HCT116 (cell line): ENCODE results near the gene PKM. TPM values are rescaled to one million over a fixed set of nuclear protein-coding genes. Genes with fewer than 3 reads are reported as not detected.

Experiments used
- ATAC-seq: fragments of 200-7000 bp; cut with Tn5 transposase; 2 replicates; pipeline ENCODE4 v1.9.1; 2020; ENCODE audit warnings: mild to moderate bottlenecking, moderate library complexity
- BruUV-seq: library from RNA; stranded (reverse); fragments of 400-500 nt; replicated peaks from 2 replicates; lab custom pipeline; 2021; lab: Mats Ljungman, UMichigan
- CTCF ChIA-PET: fragments of 300-600 bp; sonication (Branson Sonifier 250); formaldehyde crosslinking; loops from one replicate; lab custom pipeline; 2021; ENCODE audit warnings: antibody characterized with exemption; lab: Charles Lee
- POLR2A ChIA-PET: fragments of 300-600, 350-600 bp; sonication (Branson Sonifier 250); formaldehyde crosslinking; loops from one replicate; lab custom pipeline; 2021; ENCODE audit warnings: antibody characterized with exemption; lab: Charles Lee
- RAD21 ChIA-PET, 2 experiments: fragments of 300-600 bp; sonication (Branson Sonifier 250); formaldehyde crosslinking; loops; one replicate each; lab custom pipeline; 2023; ENCODE audit warnings: low total read pairs in 2 of 2; ENCODE audit not compliant: uncharacterized antibody in 2 of 2, unreplicated experiment in 2 of 2, low non-redundant PET in 1 of 2; lab: Charles Lee
- DNase-seq: peaks from one replicate; pipeline ENCODE4 v3.0.0-alpha.2; 2010; ENCODE audit warnings: low read depth, low spot score
- H2AFZ ChIP-seq: fragments of 200-600 bp; shearing (Covaris generic), sonication (generic); 2 replicates; pipeline ENCODE4 v1.6.1; 2017; ENCODE audit warnings: low read depth, mixed run types, mixed read lengths, antibody characterized with exemption, low read length; ENCODE audit not compliant: poor library complexity, severe bottlenecking
- H3K27ac ChIP-seq: 2 replicates; pipeline ENCODE4 v1.5.1; 2012; ENCODE audit warnings: low read depth, low read length
- H3K27me3 ChIP-seq: fragments of 200-600 bp; sonication (generic); 2 replicates; pipeline ENCODE4 v1.6.1; 2016; ENCODE audit warnings: mixed run types, low read length, mixed read lengths; ENCODE audit not compliant: insufficient read depth
- H3K36me3 ChIP-seq, 2 experiments: fragments of 200-500 bp in 1 of 2; fragments of 200-600 bp in 1 of 2; sonication (Bioruptor generic) in 1 of 2; sonication (generic) in 1 of 2; 2 replicates each; pipeline versions ENCODE4 v1.5.1 to v1.6.1; 2014 to 2016; ENCODE audit warnings: low read length in 2 of 2, inconsistent platforms in 1 of 2, mixed read lengths in 1 of 2, mixed run types in 1 of 2; ENCODE audit not compliant: insufficient read depth in 2 of 2, control insufficient read depth in 1 of 2
- H3K4me1 ChIP-seq, 2 experiments: fragments of 200-600 bp in 1 of 2; sonication (generic) in 1 of 2; 2 replicates each; pipeline versions ENCODE4 v1.5.1 to v1.6.1; 2012 to 2017; ENCODE audit warnings: low read length in 2 of 2, inconsistent platforms in 1 of 2, mild to moderate bottlenecking in 1 of 2, mixed read lengths in 1 of 2, mixed run types in 1 of 2, moderate library complexity in 1 of 2; ENCODE audit not compliant: insufficient read depth in 2 of 2, control insufficient read depth in 1 of 2
- H3K4me2 ChIP-seq: fragments of 200-600 bp; sonication (generic); 2 replicates; pipeline ENCODE4 v1.6.1; 2017; ENCODE audit warnings: mixed run types, low read length, mixed read lengths
- H3K4me3 ChIP-seq, 2 experiments: fragments of 200-600 bp in 1 of 2; sonication (generic) in 1 of 2; replicated peaks in 1 of 2; 2 replicates each; pipeline ENCODE4 v1.5.1; 2011 to 2016; ENCODE audit warnings: low read length in 2 of 2, control low read depth in 1 of 2, low read depth in 1 of 2, mild to moderate bottlenecking in 1 of 2, mixed read lengths in 1 of 2, mixed run types in 1 of 2
- H3K79me2 ChIP-seq: fragments of 200-600 bp; sonication (generic); 2 replicates; pipeline ENCODE4 v1.6.1; 2017; ENCODE audit warnings: mild to moderate bottlenecking, mixed run types, low read length, moderate library complexity, mixed read lengths; ENCODE audit not compliant: insufficient read depth
- H3K9ac ChIP-seq: fragments of 200-600 bp; sonication (generic); 2 replicates; pipeline ENCODE4 v1.6.1; 2016; ENCODE audit warnings: low read length, mixed read lengths
- H3K9me2 ChIP-seq: fragments of 200-600 bp; sonication (generic), shearing (Covaris generic); 2 replicates; pipeline ENCODE4 v1.6.1; 2017; ENCODE audit warnings: mixed run types, mild to moderate bottlenecking, moderate library complexity; ENCODE audit not compliant: insufficient read depth
- H3K9me3 ChIP-seq, 2 experiments: fragments of 200-500 bp in 1 of 2; fragments of 200-600 bp in 1 of 2; sonication (Bioruptor generic) in 1 of 2; sonication (generic) in 1 of 2; 2 replicates each; pipeline ENCODE4 v1.6.1; 2014 to 2017; ENCODE audit warnings: low read length in 2 of 2, mixed read lengths in 2 of 2, inconsistent platforms in 1 of 2, low read depth in 1 of 2, mild to moderate bottlenecking in 1 of 2, mixed run types in 1 of 2, moderate library complexity in 1 of 2; ENCODE audit not compliant: control insufficient read depth in 1 of 2, insufficient read depth in 1 of 2
- H4K20me1 ChIP-seq: fragments of 200-600 bp; sonication (generic), shearing (Covaris generic); 2 replicates; pipeline ENCODE4 v1.6.1; 2017; ENCODE audit warnings: mixed run types, mild to moderate bottlenecking, moderate library complexity; ENCODE audit not compliant: insufficient read depth
- ATF3 ChIP-seq: IDR thresholded peaks from 2 replicates; pipeline ENCODE4 v1.6.1; 2012
- CTCF ChIP-seq, 3 experiments: fragments of 200-600 bp in 1 of 3; sonication (generic) in 1 of 3; IDR thresholded peaks in 2 of 3; conservative IDR thresholded peaks in 1 of 3; 2 replicates each; pipeline ENCODE4 v1.5.1; 2012 to 2017; ENCODE audit warnings: low read depth in 2 of 3, low read length in 2 of 3, antibody characterized with exemption in 1 of 3, borderline replicate concordance in 1 of 3, control low read depth in 1 of 3, mild to moderate bottlenecking in 1 of 3, mixed read lengths in 1 of 3, mixed run types in 1 of 3, moderate library complexity in 1 of 3; ENCODE audit not compliant: insufficient read depth in 1 of 3
- ELF1 ChIP-seq: IDR thresholded peaks from 2 replicates; pipeline ENCODE4 v1.6.1; 2012; ENCODE audit warnings: low read depth, borderline replicate concordance
- EZH2 ChIP-seq: fragments of 200-600 bp; sonication (generic); IDR thresholded peaks from 2 replicates; pipeline ENCODE4 v1.6.1; 2017; ENCODE audit warnings: antibody characterized with exemption, mixed run types
- FOSL1 ChIP-seq: IDR thresholded peaks from 2 replicates; pipeline ENCODE4 v1.6.1; 2012; ENCODE audit warnings: low read depth
- JUND ChIP-seq: IDR thresholded peaks from 2 replicates; pipeline ENCODE4 v1.6.1; 2012
- MAX ChIP-seq: IDR thresholded peaks from 2 replicates; pipeline ENCODE4 v1.6.1; 2012
- POLR2A ChIP-seq: IDR thresholded peaks from 2 replicates; pipeline ENCODE4 v1.7.0; 2011; ENCODE audit warnings: borderline replicate concordance; ENCODE audit not compliant: insufficient read depth, insufficient read length; ENCODE audit errors: extremely low read depth
- SIN3A ChIP-seq: IDR thresholded peaks from 2 replicates; pipeline ENCODE4 v1.6.1; 2012; ENCODE audit warnings: low read depth
- TCF7L2 ChIP-seq: IDR thresholded peaks from 2 replicates; pipeline ENCODE4 v1.7.0; 2011; ENCODE audit warnings: borderline replicate concordance, inconsistent platforms; ENCODE audit not compliant: insufficient read depth, insufficient read length; ENCODE audit errors: extremely low read depth
- YY1 ChIP-seq: IDR thresholded peaks from 2 replicates; pipeline ENCODE4 v1.6.1; 2011; ENCODE audit warnings: low read length, low read depth, moderate library complexity, mild to moderate bottlenecking; ENCODE audit not compliant: insufficient replicate concordance; ENCODE audit errors: extremely low read depth
- ZBTB33 ChIP-seq: IDR thresholded peaks from 2 replicates; pipeline ENCODE4 v1.6.1; 2011; ENCODE audit warnings: mild to moderate bottlenecking, low read length, moderate library complexity; ENCODE audit not compliant: insufficient replicate concordance; ENCODE audit errors: extremely low read depth
- intact Hi-C: fragments of 100-400 bp; cut with micrococcal nuclease; formaldehyde crosslinking; loops from 2 replicates; pipeline ENCODE4 v1.10.0; 2022
- total RNA-seq: library from RNA; stranded (reverse); gene quantifications from one replicate; pipeline ENCODE4 v1.2.1, GENCODE V29; 2021; ENCODE audit not compliant: unreplicated experiment

PKM gene
- total RNA-seq, 1 experiment from 2014 or later: 1,664 TPM

GRCh38 chr15:72231833-72232478 is 966 bp upstream of the PKM start:
- peaks cover 39 to 58% of the 10 kb centered on the region in 2 experiments for H3K4me1 ChIP-seq
- H4K20me1 ChIP-seq: peaks cover 20% of the 10 kb centered on the region; the same call in 1 of the 2 replicates
- ChIA-PET CTCF (no interaction called here), POLR2A (interaction anchor here (0.9 to 1.7 kb wide), 6 partner anchors 8 to 29 kb away, joined by 3 to 5 read pairs (median 3); no protein-coding TSS in a partner anchor)
- intact Hi-C loops: loop anchor here (2.0 to 10.0 kb wide), 2 partner anchors 41 to 243 kb away; partner anchors contain the start of genes ARIH1 and PARP6
- DNase-seq: no peak
- no peak overlapping the region for H2AFZ ChIP-seq
- H3K9ac ChIP-seq: peak overlapping the region; percentile 94
- H3K4me3 ChIP-seq: peak overlapping the region; percentile 70 to 94
- TSS peak; percentile 93 for BruUV-seq
- peaks cover 58% of the 10 kb centered on the region for H3K79me2 ChIP-seq
- peak overlapping the region; percentile 99 for H3K4me2 ChIP-seq
- no peak for TF ChIP-seq YY1
- no peak for TF ChIP-seq CTCF (IDR thresholded peaks at IDR 0.05 in 2 of 3, conservative IDR thresholded peaks at IDR 0.05 in 1 of 3; ENCODE audit: borderline replicate concordance in 1 of 3, insufficient read depth in 1 of 3, low read depth in 2 of 3, low read length in 2 of 3)
- no peak for TF ChIP-seq ZBTB33
- no peak for TF ChIP-seq FOSL1
- TF ChIP-seq EZH2: no peak
- TF ChIP-seq TCF7L2: no peak
- no peak for TF ChIP-seq JUND
- no peak for TF ChIP-seq SIN3A
- TF ChIP-seq POLR2A: no peak
- no peak for TF ChIP-seq ATF3
- TF ChIP-seq MAX: no peak
- TF ChIP-seq ELF1: no peak
- TF ChIP-seq, all 23 proteins: peak for 0
- no peaks in the 10 kb centered on the region for H3K27me3 ChIP-seq
- RAD21 ChIA-PET: no interaction called here
- H3K27ac ChIP-seq: peak overlapping the region; percentile 90
- H3K9me2 ChIP-seq: no peaks in the 10 kb centered on the region
- H3K36me3 ChIP-seq: peaks cover 0 to 12% of the 10 kb centered on the region in 2 experiments; a peak in 3 of 4 replicates
- H3K9me3 ChIP-seq: no peaks in the 10 kb centered on the region
- ATAC-seq: peak; percentile 23
